Inferior parietal cortex (tissue), 1 donor: ENCODE measurements around the gene TSPAN3.

Experiments
- DNase-seq: peaks from one replicate; pipeline ENCODE4 v3.0.0-alpha.2; 2016; ENCODE audit errors: extremely low spot score

TSPAN3 gene

DNA sequence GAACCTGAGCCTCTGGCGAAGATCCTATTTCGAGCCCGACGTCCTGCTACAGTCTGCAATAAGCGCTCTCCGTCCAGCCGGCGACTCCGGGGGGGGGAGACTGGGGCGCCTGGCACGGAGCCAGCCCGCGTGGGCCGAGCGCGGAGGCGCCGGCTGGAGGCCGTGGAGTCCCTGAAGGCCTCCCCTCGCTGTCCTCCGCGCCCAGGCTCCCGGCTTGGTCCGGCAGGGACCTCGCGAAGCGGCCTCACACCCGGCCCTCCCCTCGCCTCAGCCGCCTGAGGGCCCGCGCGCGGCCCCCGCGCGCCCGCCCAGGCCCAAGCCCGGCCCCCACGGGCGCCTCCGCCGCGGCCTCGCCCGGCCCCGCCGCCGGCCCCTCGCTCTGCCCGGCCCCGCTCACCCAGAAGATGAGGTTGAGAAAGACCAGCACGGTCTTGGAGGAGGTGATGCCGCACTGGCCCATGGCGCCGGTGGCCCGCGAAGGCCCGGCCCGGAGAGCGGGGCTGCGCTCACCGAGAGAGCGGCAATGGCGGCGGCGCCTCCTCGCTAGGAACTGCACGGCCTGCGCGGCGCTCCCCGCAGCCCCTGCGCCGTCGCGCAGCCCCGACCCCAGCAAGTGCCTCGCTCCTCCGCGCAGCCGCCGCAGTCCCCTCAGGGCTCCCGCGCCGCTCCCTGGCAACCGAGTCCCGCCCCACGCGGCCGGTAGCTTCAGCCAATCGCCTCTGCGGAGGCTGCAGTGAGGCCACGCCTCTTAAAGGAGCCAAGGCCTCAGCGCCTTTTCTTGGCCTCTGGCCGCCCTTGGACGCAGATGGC, at the start of gene TSPAN3:
Gene TSPAN3 (minus strand): TSS at position 615 of the 810 bp plus-strand sequence. CDS start 155 bp downstream, at position 460.
- DNase-seq, result peak; percentile 94

DNA sequence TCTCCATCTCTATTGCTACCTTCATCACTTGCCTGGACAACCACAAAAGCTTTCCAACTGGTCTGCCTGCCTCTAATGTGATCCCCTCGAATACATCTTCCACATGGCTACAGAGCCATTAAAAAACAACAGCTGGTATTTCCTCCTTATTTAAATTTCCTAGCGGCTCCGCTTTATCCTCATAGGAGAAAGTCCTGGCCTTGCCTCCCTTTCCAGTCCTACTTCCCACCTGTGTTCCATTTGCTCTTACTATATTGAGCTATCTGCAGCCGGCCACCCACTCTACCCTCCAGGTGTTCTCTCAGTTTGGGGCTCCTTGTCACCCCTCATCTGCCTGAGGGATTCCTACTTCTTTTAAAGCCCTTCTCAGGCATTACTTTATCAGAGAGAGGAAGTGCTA, 49.7 kb upstream of the TSPAN3 start:
- no peak for DNase-seq

DNA sequence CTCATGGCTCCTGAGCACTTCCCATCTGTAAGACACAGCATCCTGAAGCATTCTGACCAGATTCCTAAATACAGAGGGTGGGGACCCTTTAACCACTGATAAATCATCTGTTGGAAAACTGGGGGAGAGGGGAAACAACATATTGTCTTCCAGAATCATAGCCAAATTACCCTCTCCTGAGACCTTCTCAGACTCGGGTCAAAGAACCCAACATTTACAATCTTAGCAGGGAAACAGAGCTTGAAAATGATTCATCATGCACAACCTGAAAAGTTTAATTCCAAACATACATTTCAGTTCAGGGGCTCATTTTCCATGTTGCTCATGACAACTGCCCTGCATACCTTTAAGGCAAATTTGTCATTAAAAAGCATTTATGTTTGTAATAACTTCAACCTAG, 48.5 kb upstream of the TSPAN3 start:
- DNase-seq, result no peak

DNA sequence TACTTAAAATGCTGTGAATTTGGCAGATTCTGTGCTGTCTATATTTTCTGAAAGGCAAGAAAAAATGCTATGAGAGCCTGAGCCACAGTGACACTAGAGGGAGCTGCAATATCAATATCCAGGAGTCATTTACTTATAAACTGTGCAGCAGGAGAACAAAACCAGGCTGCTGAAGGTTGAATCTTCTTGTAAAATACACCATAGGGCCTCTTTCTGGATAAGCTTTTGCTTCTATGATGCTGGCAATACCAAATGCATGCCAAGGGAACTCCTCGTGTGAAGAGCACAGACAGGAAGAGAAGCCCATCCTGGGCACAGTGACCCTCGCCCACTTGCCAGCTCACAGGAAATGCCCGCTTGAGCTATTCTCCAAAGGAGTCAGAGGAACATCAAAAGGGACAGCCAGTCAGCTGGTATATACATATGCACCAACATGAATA, 48.0 kb upstream of the TSPAN3 start:
- DNase-seq, result peak; percentile 80

DNA sequence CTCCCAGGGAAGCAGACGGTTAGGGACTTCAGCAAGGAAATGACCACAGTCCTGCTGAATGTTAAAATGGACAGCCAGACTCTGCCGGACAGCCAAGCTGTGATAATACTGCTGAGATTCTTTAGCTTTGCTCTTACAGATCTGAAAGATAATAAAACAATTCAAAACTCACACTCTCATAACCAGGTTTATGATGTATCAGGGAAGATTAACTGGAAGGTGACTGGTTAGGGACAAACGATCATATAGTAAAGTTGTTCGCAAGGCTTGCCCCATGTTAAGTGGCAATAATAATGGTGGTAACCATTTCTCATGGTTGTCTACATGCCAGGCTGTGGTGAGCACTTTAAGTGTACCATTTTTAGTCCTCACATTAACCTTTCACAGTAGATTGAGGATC, 44.3 kb upstream of the TSPAN3 start:
- no peak for DNase-seq

DNA sequence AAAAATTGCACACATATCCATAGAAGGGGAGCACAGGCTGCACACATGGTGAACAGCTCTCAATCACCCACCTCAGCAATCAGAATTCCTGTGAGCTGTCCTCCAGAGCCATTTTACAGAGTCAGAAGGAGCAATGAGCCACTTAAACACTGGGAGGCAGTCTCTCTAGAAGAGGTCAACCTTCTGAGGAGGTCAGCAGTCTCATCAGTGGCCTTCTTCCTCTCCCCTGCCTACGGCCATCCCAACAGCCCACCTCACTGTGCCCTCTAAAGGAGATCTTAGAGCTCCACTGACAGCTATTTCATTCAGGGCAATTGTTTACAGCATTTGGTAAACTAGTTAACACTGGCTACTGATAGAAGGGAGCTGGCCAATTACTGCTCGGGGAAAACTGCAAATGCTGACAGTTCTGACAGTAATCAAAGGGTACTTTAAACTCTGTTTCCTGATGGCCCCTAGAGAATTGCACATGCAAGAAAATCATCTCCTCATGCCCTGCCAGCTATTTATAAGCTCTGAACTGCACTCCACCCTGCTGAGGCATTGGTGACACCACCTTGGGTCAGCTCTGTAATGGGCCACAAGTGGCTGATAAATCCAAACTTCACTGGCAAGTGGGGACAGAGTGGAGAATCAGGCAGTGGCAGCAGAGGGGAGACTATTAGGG, 42.1 kb upstream of the TSPAN3 start:
- no peak for DNase-seq

DNA sequence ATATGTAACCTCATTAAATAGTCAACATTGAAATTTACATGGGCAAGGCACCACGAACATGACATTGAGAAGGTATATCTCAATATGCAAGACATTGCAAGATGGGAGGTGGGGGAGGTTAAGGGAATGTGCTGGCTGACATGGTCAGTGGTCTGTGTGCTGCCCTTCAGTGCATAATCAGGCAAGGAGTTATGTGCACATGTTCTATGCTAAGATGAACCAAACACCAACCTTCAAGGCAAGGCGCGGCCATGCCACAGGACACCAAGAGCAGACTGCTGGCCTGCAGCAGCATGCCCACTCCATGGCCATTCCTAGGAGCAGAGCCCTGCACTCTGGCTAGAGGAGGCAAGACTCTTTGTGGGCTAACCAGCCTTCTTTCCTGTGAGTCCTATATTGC, 40.9 kb upstream of the TSPAN3 start:
- DNase-seq, result no peak

DNA sequence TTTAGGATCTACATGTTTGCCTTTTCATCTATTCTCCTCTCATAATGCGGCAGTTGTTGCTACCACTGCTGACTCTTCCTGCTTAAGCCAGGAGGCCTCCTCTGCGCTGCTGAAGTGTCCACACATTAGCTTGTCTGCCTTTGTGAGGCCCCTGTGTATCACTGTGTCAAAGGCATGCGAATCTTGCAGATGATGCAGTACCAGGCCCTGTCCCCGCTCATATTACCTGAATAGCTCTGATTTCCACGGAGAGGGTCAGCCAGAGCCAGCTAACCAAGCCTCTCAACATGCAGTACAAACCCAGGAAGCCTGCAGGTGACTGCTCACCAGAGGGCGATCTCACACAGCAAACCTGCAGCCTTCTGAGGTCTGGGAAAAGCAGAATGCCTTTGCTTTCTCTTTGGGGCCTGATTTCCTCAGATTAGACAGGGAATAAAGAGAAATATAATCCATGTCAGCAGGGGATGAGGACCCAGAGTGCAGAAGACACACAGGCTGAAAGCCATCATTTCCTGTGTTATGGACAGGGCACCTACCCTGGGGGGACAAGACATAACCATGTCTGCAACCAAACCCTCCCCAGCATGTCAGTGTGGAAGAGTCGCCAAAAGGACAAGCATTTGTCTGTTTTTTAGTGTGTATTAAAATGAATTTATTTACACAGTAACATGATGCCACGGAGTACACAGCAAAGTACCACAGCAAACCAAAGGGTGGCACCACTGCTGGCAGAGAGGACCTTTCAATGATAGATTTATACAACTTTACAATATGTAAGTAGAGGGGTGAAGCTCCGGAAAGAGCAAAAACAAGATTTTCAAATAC, 36.8 kb upstream of the TSPAN3 start:
- DNase-seq, result peak; percentile 58

DNA sequence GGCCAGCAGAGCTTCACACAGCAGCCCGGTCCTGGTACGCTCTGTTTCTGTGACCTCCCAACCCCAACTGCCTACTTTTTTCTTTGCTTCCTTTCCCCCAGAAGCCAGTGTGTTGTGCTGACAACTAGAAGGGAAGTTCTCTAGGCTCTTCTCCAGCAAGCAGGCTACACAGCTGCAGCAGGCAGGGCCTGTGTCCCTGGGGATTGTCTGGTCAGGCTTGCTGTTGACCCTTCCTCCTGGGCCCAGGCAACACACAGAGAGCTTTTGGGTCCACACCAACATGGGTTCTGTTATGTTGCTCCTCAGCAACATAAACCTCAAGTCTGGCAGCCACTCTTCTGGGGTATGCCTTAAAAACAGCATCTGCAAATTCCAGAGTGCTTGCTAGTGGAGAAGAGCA, 36.2 kb upstream of the TSPAN3 start:
- no peak for DNase-seq

DNA sequence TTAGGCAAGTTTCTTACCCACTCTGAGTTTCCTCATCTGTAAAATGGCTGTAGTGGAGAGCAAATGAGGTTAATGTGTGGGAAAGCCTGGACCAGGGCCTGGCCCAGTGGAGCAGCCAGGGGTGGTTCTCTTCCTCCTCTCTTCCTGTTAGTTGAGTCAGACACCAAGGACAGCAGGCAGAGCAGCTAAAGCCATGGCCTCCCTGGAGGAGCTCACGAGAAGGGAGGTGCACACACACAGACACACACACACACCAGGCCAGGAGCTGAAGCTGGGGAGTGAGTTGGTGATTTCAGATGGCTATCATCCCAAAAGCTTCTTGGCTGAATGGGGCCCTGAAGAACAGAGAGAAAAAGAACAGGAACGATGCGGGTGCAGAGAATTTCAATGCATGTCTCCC, 33.2 kb upstream of the TSPAN3 start:
- no peak for DNase-seq

DNA sequence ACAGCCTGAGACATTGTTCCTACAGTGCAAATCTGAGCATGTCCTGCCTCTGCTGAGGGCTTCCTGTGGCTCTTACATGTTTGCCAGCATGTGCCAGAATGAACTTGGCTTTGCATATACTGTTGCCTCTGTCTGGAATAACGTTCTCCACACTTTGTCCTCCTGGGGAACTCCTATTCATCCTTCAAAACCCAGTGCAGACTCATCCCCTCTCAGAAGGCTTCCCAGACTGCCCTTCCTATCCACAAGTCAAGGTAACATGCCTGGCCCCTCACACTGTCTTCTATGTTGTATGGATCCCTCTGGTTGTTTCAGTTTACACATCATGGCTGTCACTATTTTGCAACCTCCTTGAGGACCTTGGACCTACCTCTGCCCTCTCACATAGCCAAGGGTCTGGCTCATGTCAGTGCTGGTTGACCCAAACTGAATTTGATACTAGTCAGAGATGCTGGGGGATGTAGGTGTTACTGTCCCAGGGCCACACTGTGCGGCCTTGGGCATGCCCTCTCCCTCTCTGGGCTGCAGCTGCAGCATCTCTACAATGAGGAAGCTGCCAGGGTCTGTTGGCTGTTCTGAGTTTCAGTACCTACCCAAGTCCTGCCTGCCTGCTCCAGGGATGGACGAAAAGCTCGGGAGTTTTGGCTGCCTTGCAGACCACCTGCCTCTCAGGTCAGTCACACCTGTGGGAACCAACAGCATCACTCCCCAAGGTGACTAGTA, 29.0 kb upstream of the TSPAN3 start:
- DNase-seq, result no peak

DNA sequence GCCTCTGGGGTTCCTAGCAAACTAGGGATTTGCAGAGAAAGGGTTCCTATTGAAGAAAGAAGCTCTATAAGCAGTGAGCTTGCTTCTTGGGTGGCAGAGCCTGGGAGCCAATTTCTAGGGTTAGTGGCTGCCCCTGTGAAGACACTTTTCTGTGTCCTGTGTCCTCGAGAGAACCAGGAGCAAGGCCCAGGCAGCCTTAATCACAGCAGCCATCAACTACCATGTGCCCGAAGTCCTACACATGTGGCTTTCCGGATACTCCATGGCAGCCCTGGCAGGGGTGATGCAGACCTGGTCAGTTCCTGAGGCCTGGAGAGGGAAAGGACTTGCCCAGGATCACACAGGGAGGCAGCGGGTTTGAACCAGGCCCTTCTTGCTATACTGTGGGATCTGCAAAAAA, 27.7 kb upstream of the TSPAN3 start:
- no peak for DNase-seq

DNA sequence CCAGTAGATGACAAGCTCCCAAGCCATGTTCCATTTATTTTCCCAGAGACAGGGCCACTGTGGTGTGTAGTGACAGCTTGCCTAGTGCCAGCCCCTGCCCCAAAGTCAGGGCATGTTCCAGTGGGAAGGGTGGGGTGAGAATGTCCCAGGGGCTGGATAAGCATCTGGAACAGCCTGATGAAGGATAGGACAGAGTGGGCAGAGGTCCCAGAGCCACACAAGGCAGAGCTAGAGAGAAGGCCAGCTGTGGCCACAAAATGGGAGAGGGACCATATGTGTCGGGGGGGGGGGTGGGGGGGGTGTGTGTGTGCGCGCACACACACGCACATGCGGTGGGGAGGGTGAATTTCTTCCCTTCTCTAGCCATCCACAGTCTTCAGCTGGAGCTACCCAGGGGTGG, 27.0 kb upstream of the TSPAN3 start:
- DNase-seq, result no peak

DNA sequence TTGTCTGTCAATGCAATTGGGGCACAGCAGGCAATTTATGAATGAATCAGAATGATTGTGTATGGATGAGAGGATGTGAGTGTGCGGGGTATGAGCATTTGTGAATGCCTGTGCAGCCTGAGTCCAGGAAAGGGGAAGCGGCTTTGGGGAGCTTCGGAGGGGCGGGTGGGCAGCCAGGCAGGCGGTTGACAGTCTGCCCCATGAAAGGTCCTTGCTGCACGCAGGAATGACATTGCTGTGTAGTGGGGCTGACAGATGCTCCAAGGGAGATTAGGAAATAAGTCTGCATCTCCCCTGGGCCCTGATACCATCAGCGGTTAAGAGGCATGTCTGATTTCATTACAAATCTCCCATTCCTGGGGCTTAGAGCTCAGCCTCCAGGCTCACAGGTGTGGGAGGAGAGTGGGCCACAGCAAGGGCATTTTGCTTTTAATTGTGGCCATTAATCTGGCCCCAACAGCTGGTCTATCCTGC, 26.4 kb upstream of the TSPAN3 start:
- DNase-seq, result no peak

DNA sequence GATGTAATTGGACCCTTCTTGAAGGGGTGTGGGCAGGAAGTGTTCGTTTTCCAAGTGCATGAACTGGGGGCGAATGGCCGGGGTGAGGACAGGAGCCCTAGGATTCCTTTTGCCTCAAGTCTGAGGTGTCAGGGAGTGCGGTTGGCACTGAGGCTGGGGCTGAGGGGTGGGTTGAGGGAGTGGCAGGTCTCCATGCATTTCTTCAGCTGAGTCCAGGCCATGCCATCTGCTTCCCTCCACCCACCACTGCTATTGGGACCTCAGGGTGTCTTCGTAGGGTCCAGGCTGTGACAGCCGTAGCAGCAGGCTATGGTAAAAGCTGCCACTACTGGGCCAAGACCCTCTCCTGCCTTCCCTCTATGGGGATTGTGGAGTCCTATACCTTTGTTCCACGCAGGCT, 25.6 kb upstream of the TSPAN3 start:
- no peak for DNase-seq

DNA sequence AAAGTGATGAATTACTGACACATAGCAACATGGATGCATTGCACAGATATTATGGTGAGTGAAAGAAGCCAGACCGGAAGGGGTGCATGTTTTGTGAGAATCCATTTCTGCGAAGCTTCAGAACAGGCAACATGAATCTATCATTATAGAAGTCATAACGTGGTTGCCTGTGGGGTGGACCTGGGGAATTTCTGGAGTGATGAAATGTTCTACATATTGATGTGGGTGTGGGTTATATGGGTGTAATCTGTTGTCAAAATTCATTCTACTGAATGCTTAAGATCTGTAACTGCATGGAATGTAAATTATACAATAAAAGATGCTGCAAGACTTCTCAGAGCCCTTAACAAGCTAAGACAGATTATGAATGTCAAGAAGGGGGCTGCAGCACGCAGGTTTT, 25.2 kb upstream of the TSPAN3 start:
- no peak for DNase-seq

DNA sequence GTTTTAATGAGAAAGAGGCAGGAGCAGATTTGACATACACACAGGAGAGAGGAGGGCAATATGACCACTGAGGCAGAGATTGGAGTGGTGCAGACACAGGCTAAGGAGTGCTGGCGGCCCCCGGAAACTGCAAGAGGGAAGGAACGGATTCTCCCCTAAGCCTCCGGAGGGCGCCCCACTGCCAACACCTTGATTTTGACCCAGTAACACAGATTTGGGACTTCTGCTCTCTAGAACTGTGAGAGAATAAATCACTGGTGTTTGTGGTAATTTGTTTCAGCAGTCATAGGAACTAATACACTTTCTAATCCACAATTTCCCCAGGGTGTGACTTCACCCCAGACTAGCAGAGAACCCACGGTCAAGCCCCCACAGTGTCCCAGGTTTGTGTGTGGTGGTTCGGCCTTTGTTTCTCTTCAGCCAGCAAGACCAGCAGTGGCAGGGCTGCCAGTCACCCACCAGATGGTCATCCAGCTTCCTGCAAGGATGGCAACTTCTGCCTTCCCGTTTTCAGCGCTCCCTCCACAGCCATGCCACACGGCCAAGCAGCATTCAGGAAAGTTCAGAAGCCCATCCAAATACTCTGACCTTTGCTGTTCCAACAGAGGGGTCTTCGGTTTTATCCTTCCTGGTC, 23.6 kb upstream of the TSPAN3 start:
- DNase-seq, result no peak

DNA sequence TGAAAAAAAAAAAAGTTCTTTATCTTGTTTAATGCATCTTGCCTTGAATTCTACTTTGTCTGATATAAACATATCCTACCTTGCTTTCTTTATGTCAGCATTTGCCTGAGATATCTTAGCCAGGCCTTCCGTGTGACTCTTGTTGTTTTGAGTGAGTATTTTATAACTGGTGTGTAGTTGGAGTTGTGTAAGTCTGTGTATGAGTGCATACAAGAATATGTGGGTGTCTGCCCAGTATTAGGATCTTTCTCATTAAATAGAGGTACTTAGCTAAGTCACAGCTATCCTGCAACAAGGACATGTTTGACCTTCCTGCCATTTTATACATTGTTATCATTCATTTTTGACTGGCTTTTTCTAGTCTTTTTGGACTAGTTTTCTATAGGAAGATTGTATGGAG, 22.5 kb upstream of the TSPAN3 start:
- DNase-seq, result no peak

DNA sequence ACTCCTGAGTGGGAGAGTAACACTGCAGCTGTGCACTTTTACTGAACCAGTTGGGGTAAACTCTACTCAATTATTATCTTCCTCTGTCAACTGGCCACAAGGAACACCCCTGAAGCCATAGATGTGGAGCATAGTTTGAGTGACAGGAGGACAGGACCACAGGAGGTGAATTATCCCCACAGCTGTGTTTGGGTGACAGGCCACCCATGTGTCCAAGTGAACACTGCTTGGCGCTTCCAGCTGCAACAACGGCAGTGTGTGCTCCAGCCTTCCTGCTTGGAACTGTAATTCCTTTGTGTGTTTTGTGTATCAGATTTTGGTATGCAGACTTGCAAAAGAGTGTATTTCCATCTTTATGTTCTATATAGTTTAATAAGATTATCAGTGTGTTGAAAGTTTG, 20.2 kb upstream of the TSPAN3 start:
- no peak for DNase-seq

DNA sequence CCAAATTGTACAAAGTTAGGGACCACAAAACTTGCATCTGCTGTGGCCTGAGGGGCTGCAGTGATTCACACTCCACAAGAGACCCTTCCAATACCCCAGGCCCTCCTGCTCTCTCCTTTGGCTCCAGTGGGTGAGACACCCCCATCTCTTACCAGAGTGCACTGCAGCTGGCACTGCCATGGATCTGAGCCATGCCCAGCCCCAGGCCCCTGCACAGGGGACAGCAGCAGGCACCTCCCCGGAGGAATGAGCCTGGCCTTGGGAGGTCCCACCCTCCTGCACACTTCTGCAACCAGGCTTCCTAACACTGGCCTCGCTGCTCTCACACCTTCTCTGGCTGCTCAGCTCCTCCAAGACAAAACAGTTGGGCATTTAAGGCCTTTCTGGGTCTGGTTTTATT, 16.3 kb upstream of the TSPAN3 start:
- DNase-seq, result no peak

DNA sequence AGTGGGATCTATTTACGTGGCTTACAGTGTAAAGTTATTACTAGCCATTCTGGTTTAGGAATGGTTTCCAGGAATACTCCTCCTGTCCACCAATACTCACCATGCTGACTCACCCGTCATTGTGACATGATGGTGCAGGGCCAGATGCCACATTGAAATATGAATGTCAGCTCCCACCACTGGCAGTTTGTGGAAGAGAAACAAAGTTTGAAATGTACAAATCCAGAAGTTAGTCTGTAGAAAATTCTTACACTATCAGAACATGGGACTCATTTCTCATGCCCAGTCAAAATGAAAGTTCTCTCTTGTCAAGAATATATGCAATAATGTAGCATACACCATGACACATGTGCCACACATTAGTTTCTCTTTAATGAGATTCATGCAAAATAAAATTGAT, 14.4 kb upstream of the TSPAN3 start:
- DNase-seq, result no peak
